Measurements from ENCODE around the gene HIRIP3. TPM values are rescaled to one million over a fixed set of nuclear protein-coding genes. Genes with fewer than 3 reads are reported as not detected.

Gene HIRIP3
- total and polyA plus RNA-seq, 2 of the 13 experiments (the other 11 are each of a cell fraction or from before 2014, with no cell fraction given): 12.6 to 17.2 TPM

- WGBS (ENCODE audit: low lambda C conversion rate): 40% methylated on average over 4 of the region's 4 CpGs
- in situ Hi-C loops (cut with HindIII; ENCODE audit: extremely low pct_ligation_motif_present, low pct_unique_long_range_greater_than_20kb) (no loop called here), intact Hi-C loops (cut with micrococcal nuclease; ENCODE audit: unreplicated experiment) (no loop called here)
- peaks cover 0 to 10% of the 10 kb centered on the region in 2 experiments; a peak in 1 of 5 replicates for H3K27me3 ChIP-seq (ENCODE audit: control insufficient read depth in 1 of 2, insufficient read depth in 2 of 2, low read length in 2 of 2)
- no peaks in the 10 kb centered on the region for H3K79me2 ChIP-seq (ENCODE audit: insufficient read depth, low read length)
- FAIRE-seq (no peak), DNase-seq (ENCODE audit: low spot score) (no peak), ATAC-seq (peak; percentile 58)
- H3K4me2 ChIP-seq (ENCODE audit: low read depth, low read length): no peak overlapping the region
- peaks cover 8% of the 10 kb centered on the region; the same call in 1 of the 2 replicates for H3K9me3 ChIP-seq (ENCODE audit: low read length)
- no peaks in the 10 kb centered on the region for H3K36me3 ChIP-seq (replicated peaks in 1 of 2; ENCODE audit: control insufficient read depth in 1 of 2, insufficient read depth in 2 of 2, low read length in 2 of 2)
- H2AFZ ChIP-seq (ENCODE audit: low read length): no peak overlapping the region
- H4K20me1 ChIP-seq (ENCODE audit: insufficient read depth, low read length): no peaks in the 10 kb centered on the region
- POLR2A ChIA-PET: interaction anchor here (1.4 to 2.5 kb wide), 3 partner anchors 11 to 25 kb away, joined by 3 to 9 read pairs (median 4); partner anchors contain the start of genes KCTD13 and TMEM219
- no peak overlapping the region for H3K4me3 ChIP-seq (replicated peaks in 1 of 3; ENCODE audit: insufficient read depth in 1 of 3, low read depth in 2 of 3, low read length in 3 of 3)
- peaks cover 12% of the 10 kb centered on the region for H3K4me1 ChIP-seq (ENCODE audit: insufficient read depth, low read length)
- no peak overlapping the region for H3K27ac ChIP-seq (ENCODE audit: extremely low read length, insufficient read depth, low read length)
- BruUV-seq (replicated peaks): no TSS peak
- CTCF ChIA-PET (ENCODE audit: low intra/inter-chr PET ratio, low total read pairs): no interaction called here
- TF ChIP-seq ZMYM2 (CRISPR knock-in tag; IDR thresholded peaks at IDR 0.05): no peak
- TF ChIP-seq AHDC1 (CRISPR knock-in tag; IDR thresholded peaks at IDR 0.05; ENCODE audit: borderline replicate concordance): no peak
- no peak for TF ChIP-seq ZSCAN31 (CRISPR knock-in tag; IDR thresholded peaks at IDR 0.05; ENCODE audit: low read depth)
- TF ChIP-seq HNF4A (CRISPR knock-in tag; IDR thresholded peaks at IDR 0.05): no peak
- TF ChIP-seq, protein P1, sequence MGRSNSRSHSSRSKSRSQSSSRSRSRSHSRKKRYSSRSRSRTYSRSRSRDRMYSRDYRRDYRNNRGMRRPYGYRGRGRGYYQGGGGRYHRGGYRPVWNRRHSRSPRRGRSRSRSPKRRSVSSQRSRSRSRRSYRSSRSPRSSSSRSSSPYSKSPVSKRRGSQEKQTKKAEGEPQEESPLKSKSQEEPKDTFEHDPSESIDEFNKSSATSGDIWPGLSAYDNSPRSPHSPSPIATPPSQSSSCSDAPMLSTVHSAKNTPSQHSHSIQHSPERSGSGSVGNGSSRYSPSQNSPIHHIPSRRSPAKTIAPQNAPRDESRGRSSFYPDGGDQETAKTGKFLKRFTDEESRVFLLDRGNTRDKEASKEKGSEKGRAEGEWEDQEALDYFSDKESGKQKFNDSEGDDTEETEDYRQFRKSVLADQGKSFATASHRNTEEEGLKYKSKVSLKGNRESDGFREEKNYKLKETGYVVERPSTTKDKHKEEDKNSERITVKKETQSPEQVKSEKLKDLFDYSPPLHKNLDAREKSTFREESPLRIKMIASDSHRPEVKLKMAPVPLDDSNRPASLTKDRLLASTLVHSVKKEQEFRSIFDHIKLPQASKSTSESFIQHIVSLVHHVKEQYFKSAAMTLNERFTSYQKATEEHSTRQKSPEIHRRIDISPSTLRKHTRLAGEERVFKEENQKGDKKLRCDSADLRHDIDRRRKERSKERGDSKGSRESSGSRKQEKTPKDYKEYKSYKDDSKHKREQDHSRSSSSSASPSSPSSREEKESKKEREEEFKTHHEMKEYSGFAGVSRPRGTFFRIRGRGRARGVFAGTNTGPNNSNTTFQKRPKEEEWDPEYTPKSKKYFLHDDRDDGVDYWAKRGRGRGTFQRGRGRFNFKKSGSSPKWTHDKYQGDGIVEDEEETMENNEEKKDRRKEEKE (IDR thresholded peaks at IDR 0.05): no peak
- TF ChIP-seq NFIC (IDR thresholded peaks at IDR 0.05; ENCODE audit: low read length): no peak
- no peak for TF ChIP-seq ZNF264 (CRISPR knock-in tag; IDR thresholded peaks at IDR 0.05)
- no peak for TF ChIP-seq MEIS2 (CRISPR knock-in tag; IDR thresholded peaks at IDR 0.05)
- no peak for TF ChIP-seq MED8 (CRISPR knock-in tag; IDR thresholded peaks at IDR 0.05; ENCODE audit: insufficient replicate concordance)
- TF ChIP-seq BORCS8-MEF2B (CRISPR knock-in tag; IDR thresholded peaks at IDR 0.05): no peak
- no peak overlapping the region for H3K9ac ChIP-seq (ENCODE audit: insufficient read depth, low read depth, low read length)
Observed at GRCh38 chr16:29950806-29951461, 44.5 kb downstream of the HIRIP3 start.

All from HepG2 (cell line).